A549 (cell line): Measurements from ENCODE around the gene PRR5. TPM values are rescaled to one million over a fixed set of nuclear protein-coding genes. Genes with fewer than 3 reads are reported as not detected.

Experiments
- ATAC-seq, 2 experiments: fragments of 200-7000 bp in 1 of 2; fragments of >200 bp in 1 of 2; cut with Nextera tagmentation in 1 of 2; cut with Tn5 transposase in 1 of 2; 3 replicates each; pipeline versions ENCODE4 v1.8.0 to v1.9.1; 2018 to 2020; ENCODE audit warnings: mild to moderate bottlenecking in 1 of 2, moderate library complexity in 1 of 2
- CTCF ChIA-PET: fragments of 300-600 bp; sonication (Branson Sonifier 250); formaldehyde crosslinking; extraction: SDS; loops from one replicate; lab custom pipeline; 2021; ENCODE audit warnings: antibody characterized with exemption, inconsistent platforms; lab: Yijun Ruan, JAX
- POLR2A ChIA-PET: fragments of 350-600 bp; formaldehyde crosslinking; extraction: SDS; loops from one replicate; lab custom pipeline; 2021; ENCODE audit warnings: antibody characterized with exemption, inconsistent platforms; lab: Yijun Ruan, JAX
- DNase-seq, 2 experiments: peaks; one replicate each; pipeline versions ENCODE4 v3.0.0 to v3.0.0-alpha.2; 2011 to 2016; ENCODE audit warnings: low read depth in 1 of 2, low spot score in 1 of 2
- FAIRE-seq: peaks from 2 replicates; lab custom pipeline; 2011; peaks lifted over from hg19 to GRCh38; lab: Jason Lieb, UNC
- H3K27ac ChIP-seq, 2 experiments: fragments of >200 bp; sonication (Bioruptor Twin); formaldehyde crosslinking; 3 replicates each; pipeline ENCODE4 v1.5.1; 2016 to 2017
- H3K4me1 ChIP-seq: fragments of >200 bp; sonication (Bioruptor Twin); formaldehyde crosslinking; 3 replicates; pipeline ENCODE4 v1.6.1; 2016
- H3K4me2 ChIP-seq: fragments of >200 bp; sonication (Bioruptor Twin); formaldehyde crosslinking; 3 replicates; pipeline ENCODE4 v1.6.1; 2016
- H3K4me3 ChIP-seq: fragments of >200 bp; sonication (Bioruptor Twin); formaldehyde crosslinking; 3 replicates; pipeline ENCODE4 v1.5.1; 2016
- H3K9me3 ChIP-seq: fragments of >200 bp; sonication (Bioruptor Twin); formaldehyde crosslinking; 3 replicates; pipeline ENCODE4 v1.6.1; 2016
- ATOH8 ChIP-seq: fragments of 250-450 bp; sonication (Bioruptor Pico); IDR thresholded peaks from 2 replicates; pipeline ENCODE4 v1.5.0; 2020; ENCODE audit warnings: low read depth, mild to moderate bottlenecking, moderate library complexity
- BHLHE40 ChIP-seq: IDR thresholded peaks from 2 replicates; pipeline ENCODE4 v1.6.1; 2012; ENCODE audit warnings: low read depth, low read length, inconsistent platforms
- EHMT2 ChIP-seq: fragments of 200-600 bp; sonication (generic); IDR thresholded peaks from 2 replicates; pipeline ENCODE4 v1.6.1; 2016; ENCODE audit warnings: antibody characterized with exemption, low read depth, mild to moderate bottlenecking, moderate library complexity
- ESRRA ChIP-seq: fragments of 150-350 bp; IDR thresholded peaks from 2 replicates; pipeline ENCODE4 v1.6.1; 2014; ENCODE audit warnings: mild to moderate bottlenecking, low read length, borderline replicate concordance
- FOSB ChIP-seq: fragments of 250-450 bp; sonication (Bioruptor Pico); IDR thresholded peaks from 2 replicates; pipeline ENCODE4 v1.5.0; 2020; ENCODE audit warnings: mild to moderate bottlenecking, moderate library complexity
- HEYL ChIP-seq: fragments of 250-450 bp; sonication (Bioruptor Pico); IDR thresholded peaks from 2 replicates; pipeline ENCODE4 v1.8.0; 2021; ENCODE audit warnings: mild to moderate bottlenecking, moderate library complexity
- HOXB5 ChIP-seq: fragments of 250-450 bp; sonication (Bioruptor Pico); IDR thresholded peaks from 2 replicates; pipeline ENCODE4 v1.5.0; 2020; ENCODE audit warnings: mild to moderate bottlenecking, moderate library complexity
- JUNB ChIP-seq: fragments of >200 bp; sonication (Bioruptor Twin); formaldehyde crosslinking; IDR thresholded peaks from 2 replicates; pipeline ENCODE4 v1.6.1; 2016
- KDM5A ChIP-seq: fragments of 200-600 bp; sonication (generic); IDR thresholded peaks from 2 replicates; pipeline ENCODE4 v1.6.1; 2016; ENCODE audit warnings: antibody characterized with exemption, mild to moderate bottlenecking
- MAX ChIP-seq: IDR thresholded peaks from 2 replicates; pipeline ENCODE4 v1.6.1; 2012
- NFE2L2 ChIP-seq: fragments of 150-350 bp; conservative IDR thresholded peaks from 2 replicates; pipeline ENCODE4 v1.6.1; 2014; ENCODE audit warnings: low read length
- POLR2AphosphoS2 ChIP-seq: conservative IDR thresholded peaks from 2 replicates; pipeline ENCODE4 v1.6.1; 2012; ENCODE audit warnings: low read length, improper control_type of control experiment, inconsistent platforms
- RAD21 ChIP-seq, 2 experiments: fragments of >200 bp in 1 of 2; sonication (Bioruptor Twin) in 1 of 2; formaldehyde crosslinking in 1 of 2; IDR thresholded peaks in 1 of 2; conservative IDR thresholded peaks in 1 of 2; 2 replicates in 1 of 2; 3 replicates in 1 of 2; pipeline ENCODE4 v1.6.1; 2012 to 2018; ENCODE audit warnings: inconsistent platforms in 1 of 2
- RFX5 ChIP-seq: fragments of 450-650 bp; IDR thresholded peaks from 2 replicates; pipeline ENCODE4 v1.7.1; 2014; ENCODE audit warnings: antibody characterized with exemption, mild to moderate bottlenecking, moderate library complexity
- RNF2 ChIP-seq: fragments of 200-600 bp; sonication (generic); IDR thresholded peaks from 2 replicates; pipeline ENCODE4 v1.6.1; 2016; ENCODE audit warnings: low read depth, mild to moderate bottlenecking, antibody characterized with exemption, moderate library complexity, borderline replicate concordance
- SMC3 ChIP-seq: fragments of >200 bp; sonication (Bioruptor Twin); formaldehyde crosslinking; IDR thresholded peaks from 3 replicates; pipeline ENCODE4 v1.6.1; 2018; ENCODE audit warnings: inconsistent platforms
- SREBF2 ChIP-seq: fragments of 450-650 bp; IDR thresholded peaks from 2 replicates; pipeline ENCODE4 v1.6.1; 2014; ENCODE audit warnings: mild to moderate bottlenecking, moderate library complexity
- ZFP36 ChIP-seq: fragments of 450-650 bp; IDR thresholded peaks from 2 replicates; pipeline ENCODE4 v1.6.1; 2014; ENCODE audit warnings: borderline replicate concordance; ENCODE audit not compliant: partially characterized antibody
- WGBS: methylation state at CpG from one replicate; pipeline ENCODE4 v1.1.6; 2017; ENCODE audit errors: missing lambda C conversion rate; 5-methylcytosine and 5-hydroxymethylcytosine counted together
- polyA plus RNA-seq, 4 experiments: library from polyadenylated mRNA; depleted of rRNA in 3 of 4; stranded (reverse); fragments of >200 nt; fragmentation: RNase III in 1 of 4; extraction: RNeasy Plus Mini Kit Qiagen cat#74134 plus additional on column Dnase treatment in 1 of 4; gene quantifications; 2 replicates in 3 of 4; 3 replicates in 1 of 4; pipeline ENCODE4 v1.2.3, GENCODE V29; 2011 to 2017
- TF ChIP-seq, protein P1 (sequence below): fragments of >200 bp; sonication (Bioruptor Twin); formaldehyde crosslinking; IDR thresholded peaks from 2 replicates; pipeline ENCODE4 v1.6.1; 2016
- TF ChIP-seq, protein P2 (sequence below): fragments of 250-450 bp; sonication (Bioruptor Pico); IDR thresholded peaks from 2 replicates; pipeline ENCODE4 v1.5.0; 2021; ENCODE audit warnings: mild to moderate bottlenecking, moderate library complexity, borderline replicate concordance

The PRR5 gene
- polyA plus RNA-seq, 2 of the 4 experiments (the other 2 are of a cell fraction), result 7.1 to 19.5 TPM

- no peak overlapping the region for H3K4me3 ChIP-seq
- ChIA-PET CTCF (interaction anchor here (0.6 to 1.8 kb wide), 2 partner anchors 25 to 36 kb away, joined by 5 to 7 read pairs; no protein-coding TSS in a partner anchor), POLR2A (no interaction called here)
- 67% methylated on average over 5 of the region's 5 CpGs for WGBS
- DNase-seq (no peak), FAIRE-seq (no peak), ATAC-seq (no peak)
- H3K9me3 ChIP-seq, result no peaks in the 10 kb centered on the region
- TF ChIP-seq NFE2L2, result no peak
- TF ChIP-seq RNF2, result no peak
- TF ChIP-seq POLR2AphosphoS2, result no peak
- TF ChIP-seq ZFP36, result no peak
- peaks cover 4% of the 10 kb centered on the region; the same call in 2 of the 3 replicates for H3K4me1 ChIP-seq
- no peak overlapping the region for H3K4me2 ChIP-seq
- no peak overlapping the region for H3K27ac ChIP-seq
Observed at GRCh38 chr22:44760476-44760875, 58.5 kb downstream of the PRR5 start.

- H3K4me3 ChIP-seq, result no peak overlapping the region
- CTCF ChIA-PET, result interaction anchor here (1.8 kb wide), 1 partner anchor 25 kb away, joined by 7 read pairs; no protein-coding TSS in a partner anchor
- 86% methylated on average over 10 of the region's 10 CpGs for WGBS
Observed at GRCh38 chr22:44761025-44761424, 59.0 kb downstream of the PRR5 start.

GRCh38 chr22:44764373-44764772 is 62.4 kb downstream of the PRR5 start:
- TF ChIP-seq ZFP36 (peak; percentile 28), FOSB (no peak)
- Histone ChIP-seq H3K4me1 (no peaks in the 10 kb centered on the region), H3K9me3 (no peaks in the 10 kb centered on the region), H3K4me2 (no peak overlapping the region), H3K4me3 (no peak overlapping the region), H3K27ac (no peak overlapping the region)
- ATAC-seq (no peak), DNase-seq (no peak), FAIRE-seq (no peak)
- ChIA-PET CTCF (no interaction called here), POLR2A (no interaction called here)
- WGBS, result 90% methylated on average over 16 of the region's 17 CpGs

More at GRCh38 chr22:44761025-44761424, 59.0 kb downstream of the PRR5 start:
- H3K4me1 ChIP-seq, result peaks cover 4% of the 10 kb centered on the region; the same call in 2 of the 3 replicates
- POLR2A ChIA-PET, result no interaction called here
- TF ChIP-seq KDM5A (no peak), SMC3 (no peak), ATOH8 (CRISPR knock-in tag) (no peak), BHLHE40 (no peak), MAX (no peak), ESRRA (no peak), RAD21 (conservative IDR thresholded peaks at IDR 0.05 in 1 of 2, IDR thresholded peaks at IDR 0.05 in 1 of 2) (no peak), JUNB (no peak), SREBF2 (no peak), HEYL (CRISPR knock-in tag) (no peak), HOXB5 (CRISPR knock-in tag) (no peak), EHMT2 (no peak), RFX5 (no peak)
- TF ChIP-seq, protein P1, sequence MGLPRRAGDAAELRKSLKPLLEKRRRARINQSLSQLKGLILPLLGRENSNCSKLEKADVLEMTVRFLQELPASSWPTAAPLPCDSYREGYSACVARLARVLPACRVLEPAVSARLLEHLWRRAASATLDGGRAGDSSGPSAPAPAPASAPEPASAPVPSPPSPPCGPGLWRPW, result no peak
- TF ChIP-seq, protein P2, sequence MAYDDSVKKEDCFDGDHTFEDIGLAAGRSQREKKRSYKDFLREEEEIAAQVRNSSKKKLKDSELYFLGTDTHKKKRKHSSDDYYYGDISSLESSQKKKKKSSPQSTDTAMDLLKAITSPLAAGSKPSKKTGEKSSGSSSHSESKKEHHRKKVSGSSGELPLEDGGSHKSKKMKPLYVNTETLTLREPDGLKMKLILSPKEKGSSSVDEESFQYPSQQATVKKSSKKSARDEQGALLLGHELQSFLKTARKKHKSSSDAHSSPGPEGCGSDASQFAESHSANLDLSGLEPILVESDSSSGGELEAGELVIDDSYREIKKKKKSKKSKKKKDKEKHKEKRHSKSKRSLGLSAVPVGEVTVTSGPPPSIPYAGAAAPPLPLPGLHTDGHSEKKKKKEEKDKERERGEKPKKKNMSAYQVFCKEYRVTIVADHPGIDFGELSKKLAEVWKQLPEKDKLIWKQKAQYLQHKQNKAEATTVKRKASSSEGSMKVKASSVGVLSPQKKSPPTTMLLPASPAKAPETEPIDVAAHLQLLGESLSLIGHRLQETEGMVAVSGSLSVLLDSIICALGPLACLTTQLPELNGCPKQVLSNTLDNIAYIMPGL (CRISPR knock-in tag), result no peak
- no peaks in the 10 kb centered on the region for H3K9me3 ChIP-seq
- DNase-seq, result no peak
- FAIRE-seq, result no peak
- H3K27ac ChIP-seq, result no peak overlapping the region
- H3K4me2 ChIP-seq, result no peak overlapping the region
- no peak for ATAC-seq
